ENCODE results near the gene EMILIN3.

GRCh38 chr20:41363601-41364000 lies 3.0 kb downstream of the EMILIN3 start:
- TF ChIP-seq YY1 (IDR thresholded peaks at IDR 0.05; ENCODE audit: insufficient read depth, insufficient read length) (no peak), ZNF274 (IDR thresholded peaks at IDR 0.05; ENCODE audit: low read depth, low read length) (no peak), SUZ12 (IDR thresholded peaks at IDR 0.05; ENCODE audit: extremely low read depth, insufficient read depth, insufficient read length) (no peak)
